ENCODE data around the gene ST3GAL3.

- TF ChIP-seq BHLHE40 (IDR thresholded peaks at IDR 0.05; ENCODE audit: low read depth, low read length) (no peak), CTCF (IDR thresholded peaks at IDR 0.05) (no peak), CHD4 (IDR thresholded peaks at IDR 0.05; ENCODE audit: borderline replicate concordance) (no peak), PHF8 (IDR thresholded peaks at IDR 0.05; ENCODE audit: borderline replicate concordance, low read depth) (no peak), RAD21 (conservative IDR thresholded peaks at IDR 0.05 in 1 of 2, IDR thresholded peaks at IDR 0.05 in 1 of 2) (no peak)
These were observed 15.2 kb upstream of the ST3GAL3 start for GRCh38 chr1:43691871-43692815.
